Left cardiac atrium (tissue), 4 donors: ENCODE measurements around the gene PLAGL2. TPM values are rescaled to one million over a fixed set of nuclear protein-coding genes. Genes with fewer than 3 reads are reported as not detected.
"Not testable (repeated sequence)": the region's sequence is repeated elsewhere in the genome, so short reads cannot be mapped to it uniquely, and the experiment has no call there.

Source experiments
- ATAC-seq, 2 donors: fragments of 200-7000 bp; cut with Tn5 transposase; one replicate each; pipeline ENCODE4 v1.9.1; 2020; ENCODE audit warnings: mild to moderate bottlenecking in 2 of 2, moderate library complexity in 2 of 2
- DNase-seq: peaks from one replicate; pipeline ENCODE4 v3.0.0-alpha.2; 2020
- intact Hi-C, 2 donors: fragments of 100-400 bp; cut with DNase I; formaldehyde crosslinking; loops; one replicate each; pipeline versions ENCODE4 v1.14.1 to v1.15.1; 2022 to 2023
- long read RNA-seq: library from polyadenylated mRNA; unstranded; transcript quantifications from one replicate; pipeline ENCODE4 v2.0.0, GENCODE V29; 2021
- total RNA-seq, 2 donors: library from RNA; stranded (reverse); fragmentation: NEBNext Ultra II Directional; extraction: Animal tissue kit (Norgen Biotek cat#: 25700); gene quantifications; one replicate each; pipeline ENCODE4 v1.2.1, GENCODE V29; 2021
- donor health status: DM: no; HTN: yes; CAD: no.
- donor health status: DM: no; HTN: yes; CAD: no; lungs with severe emphysema.
- donor health status: DM: yes; HTN: yes; CAD: no.
- donor health status: Dilated cardiomyopathy.

The PLAGL2 gene
- total RNA-seq, result 1 to 10 TPM; 6.9 to 8.0 TPM
- long read RNA-seq, partial matches to known transcripts, result 1 of 1 reads
- long read RNA-seq, other reads (novel, unspliced or antisense), result 0 of 1 reads

- ATAC-seq (peak; percentile 98 to 99), DNase-seq (peak; percentile 92)
- intact Hi-C loops, result loop anchor here in 1 of 2 donors (10.0 kb wide), 1 partner anchor 127 kb away; no protein-coding TSS in a partner anchor
Observed at GRCh38 chr20:32207626-32208498, at the start of gene PLAGL2, which contains the start of gene POFUT1. Gene PLAGL2, minus strand, starts transcription at chr20:32207743. Its CDS starts 5,565 bp downstream, at chr20:32202178. Gene POFUT1, plus strand, starts transcription at chr20:32207880. Its CDS starts 62 bp downstream, at chr20:32207942.

DNA sequence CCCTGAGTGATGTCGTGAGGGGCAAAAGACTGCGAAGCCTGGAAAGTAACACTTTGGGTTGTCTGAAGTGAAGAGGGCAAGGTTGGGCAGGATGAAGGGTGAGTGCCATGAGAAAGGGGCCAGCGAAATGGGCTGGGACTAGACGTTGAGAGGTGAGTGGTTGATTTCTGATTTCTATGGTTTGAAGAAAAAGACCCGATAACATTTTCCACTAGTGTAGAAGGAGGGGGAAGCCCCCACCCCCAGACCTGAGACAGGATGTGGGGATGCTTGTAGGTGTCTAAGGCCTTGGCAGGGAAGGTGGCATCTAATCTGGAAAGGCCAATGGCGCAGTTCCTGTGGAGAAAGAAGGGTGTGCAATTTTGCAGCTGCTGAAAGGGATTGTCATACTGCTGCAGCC is 44.6 kb upstream of the PLAGL2 start:
- ATAC-seq, result no peak
- DNase-seq, result no peak
- intact Hi-C loops, result no loop called here

- intact Hi-C loops, result no loop called here
- DNase-seq, result no peak
- no peak for ATAC-seq
Observed at GRCh38 chr20:32251470-32251869, 43.9 kb upstream of the PLAGL2 start.

DNA sequence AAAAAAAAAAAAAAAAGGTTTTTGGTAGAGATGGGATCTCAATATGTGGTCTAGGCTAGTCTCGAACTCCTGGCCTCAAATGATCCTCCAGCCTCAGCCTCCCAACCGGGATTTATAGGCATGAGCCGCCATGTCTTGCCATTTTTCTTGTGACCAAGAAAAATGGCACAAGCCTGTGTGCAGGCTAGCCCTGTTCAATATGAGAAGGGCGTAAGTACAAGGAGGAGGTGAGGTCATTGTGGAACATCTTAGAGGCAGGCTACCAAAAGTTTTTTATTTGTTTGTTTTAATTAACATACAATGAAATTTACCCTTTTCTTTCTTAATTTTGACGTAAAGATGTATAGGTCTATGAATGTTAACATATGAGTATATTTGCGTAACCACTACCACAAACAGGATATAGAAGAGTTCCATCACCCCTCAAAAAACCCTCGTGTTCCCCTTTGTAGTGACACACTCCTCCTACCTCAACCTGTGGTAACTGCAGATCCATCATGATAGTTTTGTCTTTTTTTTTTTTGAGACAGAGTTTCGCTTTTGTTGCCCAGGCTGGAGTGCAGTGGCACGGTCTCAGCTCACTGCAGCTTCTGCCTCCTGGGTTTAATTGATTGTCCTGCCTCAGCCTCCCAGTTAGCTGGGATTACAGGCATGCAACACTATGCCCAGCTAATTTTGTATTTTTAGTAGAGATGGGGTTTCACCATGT is 41.6 kb upstream of the PLAGL2 start:
- DNase-seq (no peak), ATAC-seq (no peak)
- intact Hi-C loops, result no loop called here

- ATAC-seq (no peak), DNase-seq (no peak)
- intact Hi-C loops, result no loop called here
Observed at GRCh38 chr20:32248043-32248442, 40.5 kb upstream of the PLAGL2 start.

GRCh38 chr20:32246208-32246607 is 38.7 kb upstream of the PLAGL2 start:
- ATAC-seq, intact Hi-C loops, DNase-seq: not testable (repeated sequence)

DNA sequence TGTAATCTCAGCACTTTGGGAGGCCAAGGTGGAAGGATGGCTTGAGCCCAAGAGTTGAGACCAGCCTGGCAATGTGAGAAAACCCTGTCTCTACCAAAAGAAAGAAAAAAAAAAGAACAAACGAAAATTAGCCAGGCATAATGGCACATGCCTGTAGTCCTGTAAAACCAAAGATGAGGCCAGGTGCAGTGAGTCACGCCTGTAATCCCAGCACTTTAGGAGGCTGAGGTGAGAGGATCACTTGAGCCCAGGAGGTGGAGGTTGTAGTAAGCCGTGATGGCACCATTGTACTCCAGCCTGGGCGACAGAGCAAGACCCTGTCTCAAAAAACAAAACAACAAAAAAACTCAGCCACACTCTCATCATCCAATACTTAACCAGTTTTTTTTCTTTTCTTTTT is 37.4 kb upstream of the PLAGL2 start:
- ATAC-seq (no peak), DNase-seq (no peak)
- intact Hi-C loops, result no loop called here

GRCh38 chr20:32244150-32244823 is 36.7 kb upstream of the PLAGL2 start:
- ATAC-seq, result no peak
- DNase-seq, result no peak
- intact Hi-C loops, result no loop called here

DNA sequence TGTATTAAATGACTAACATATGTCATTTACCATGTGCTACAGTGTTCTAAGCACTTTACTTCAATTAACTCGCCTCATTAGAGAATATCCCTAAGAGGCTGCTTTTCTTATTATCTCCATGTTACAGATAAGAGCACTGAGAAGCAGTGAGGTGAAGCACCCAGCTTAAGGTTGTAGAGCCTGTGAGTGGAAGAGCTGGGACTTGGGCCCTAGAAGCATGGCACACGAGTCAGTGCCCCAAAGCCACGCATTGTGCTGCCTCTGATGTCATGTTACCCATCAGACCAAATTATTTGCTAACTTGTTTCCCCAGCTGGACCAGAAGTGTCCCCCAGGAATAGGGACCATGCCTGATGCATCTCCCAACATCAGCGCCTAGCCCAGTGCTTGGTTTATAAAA is 34.3 kb upstream of the PLAGL2 start:
- intact Hi-C loops, result no loop called here
- no peak for ATAC-seq
- no peak for DNase-seq

DNA sequence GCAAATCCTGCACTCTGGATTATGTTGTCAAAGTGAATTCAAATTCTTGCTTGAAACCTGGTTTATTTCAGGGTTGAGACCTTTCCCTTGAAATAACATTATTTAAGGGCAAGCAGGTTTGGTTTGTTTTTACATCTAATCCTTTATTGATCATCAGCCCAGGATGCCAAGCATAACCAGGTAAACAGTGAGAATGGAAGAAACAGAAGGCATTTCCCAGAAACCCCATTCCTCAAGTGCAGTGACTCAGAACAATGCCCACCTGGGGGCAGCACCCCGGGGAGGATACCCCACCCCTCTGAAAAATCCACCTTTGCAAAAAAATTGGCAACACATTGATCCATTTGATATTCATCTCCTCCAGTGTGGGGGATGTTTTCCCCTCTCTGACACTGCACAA is 32.7 kb upstream of the PLAGL2 start:
- DNase-seq (no peak), ATAC-seq (no peak)
- intact Hi-C loops, result no loop called here

- no peak for DNase-seq
- intact Hi-C loops, result no loop called here
- ATAC-seq, result no peak
Observed at GRCh38 chr20:32238483-32239425, 31.2 kb upstream of the PLAGL2 start.

DNA sequence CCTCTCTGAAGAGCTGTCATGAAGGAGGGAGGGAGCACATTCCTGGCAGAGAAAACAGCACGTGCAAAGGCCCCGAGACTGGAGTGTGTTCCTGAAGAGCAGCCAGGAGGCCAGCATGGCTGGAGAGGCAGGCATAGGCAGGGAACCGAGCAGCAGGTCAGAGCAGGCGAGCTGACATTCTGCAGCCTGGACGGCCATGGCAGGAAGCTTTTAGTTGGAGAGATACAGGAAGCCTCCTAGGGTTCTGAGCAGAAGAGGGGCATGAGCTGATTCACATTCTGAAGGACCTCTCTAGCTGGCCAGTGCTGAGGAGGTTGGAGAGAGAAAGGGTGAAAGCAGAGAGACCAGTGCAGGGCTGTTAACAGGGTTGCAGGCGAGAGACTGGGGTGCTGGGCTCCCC is 29.9 kb upstream of the PLAGL2 start:
- DNase-seq (no peak), ATAC-seq (no peak)
- intact Hi-C loops, result no loop called here

DNA sequence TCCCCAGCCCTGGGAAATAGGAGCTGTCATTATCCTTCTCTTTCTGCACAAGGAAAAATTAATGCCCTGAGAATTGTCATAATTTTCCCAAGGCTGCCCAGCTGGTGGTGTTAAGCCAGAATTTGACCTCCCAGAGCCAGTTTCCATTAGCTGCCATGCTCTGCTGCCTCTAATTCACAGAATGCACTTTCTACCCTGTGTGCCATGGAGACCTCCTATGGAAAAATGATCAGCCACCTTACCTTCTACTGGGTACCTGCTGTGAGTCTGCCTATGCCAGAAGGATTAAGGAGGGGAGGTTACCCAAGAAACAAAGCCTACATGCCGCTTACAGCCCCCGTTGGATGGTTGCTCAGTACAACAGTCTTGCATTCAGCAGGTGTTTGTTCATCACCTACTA is 29.3 kb upstream of the PLAGL2 start:
- DNase-seq (no peak), ATAC-seq (no peak)
- intact Hi-C loops, result no loop called here

DNA sequence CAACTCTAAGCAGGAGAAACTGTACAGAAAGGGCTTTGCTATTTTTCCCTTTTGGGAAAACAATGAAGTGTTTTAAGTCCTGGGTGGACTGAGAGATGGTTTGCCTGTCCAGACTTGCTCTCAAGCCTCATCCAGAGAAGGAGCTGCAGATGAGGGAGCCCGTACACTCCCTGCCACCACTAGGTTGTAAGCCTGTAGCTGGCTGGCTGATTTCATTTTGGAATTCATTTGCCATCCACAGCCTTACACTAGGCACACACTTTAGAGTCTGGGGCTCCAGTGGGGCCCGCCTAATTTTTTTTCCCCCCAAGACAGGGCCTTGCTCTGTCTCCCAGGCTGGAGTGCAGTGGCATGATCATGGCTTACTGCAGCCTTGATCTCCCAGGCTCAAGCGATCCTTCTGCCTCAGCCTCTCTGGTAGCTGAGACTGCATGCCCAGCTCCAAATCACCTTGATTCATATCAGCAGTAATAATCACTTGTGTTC is 28.5 kb upstream of the PLAGL2 start:
- intact Hi-C loops, result no loop called here
- no peak for ATAC-seq
- DNase-seq, result no peak

GRCh38 chr20:32235331-32236047 is 27.9 kb upstream of the PLAGL2 start:
- intact Hi-C loops, result no loop called here
- no peak for ATAC-seq
- DNase-seq, result no peak

GRCh38 chr20:32234135-32234808 is 26.7 kb upstream of the PLAGL2 start:
- intact Hi-C loops, result no loop called here
- no peak for ATAC-seq
- no peak for DNase-seq

- ATAC-seq, result no peak
- DNase-seq, result no peak
- intact Hi-C loops, result no loop called here
Observed at GRCh38 chr20:32233286-32233685, 25.7 kb upstream of the PLAGL2 start.
